HCT116 (cell line): Measurements from ENCODE around the gene LRRC75A. TPM values are rescaled to one million over a fixed set of nuclear protein-coding genes. Genes with fewer than 3 reads are reported as not detected.
A peak's percentile ranks its signal among the peaks of the same experiment; 100 is the strongest.

Source experiments
- ATAC-seq: fragments of 200-7000 bp; cut with Tn5 transposase; 2 replicates; pipeline ENCODE4 v1.9.1; 2020; ENCODE audit warnings: mild to moderate bottlenecking, moderate library complexity
- BruUV-seq: library from RNA; stranded (reverse); fragments of 400-500 nt; replicated peaks from 2 replicates; lab custom pipeline; 2021; lab: Mats Ljungman, UMichigan
- CTCF ChIA-PET: fragments of 300-600 bp; sonication (Branson Sonifier 250); formaldehyde crosslinking; loops from one replicate; lab custom pipeline; 2021; ENCODE audit warnings: antibody characterized with exemption; lab: Charles Lee
- POLR2A ChIA-PET: fragments of 300-600, 350-600 bp; sonication (Branson Sonifier 250); formaldehyde crosslinking; loops from one replicate; lab custom pipeline; 2021; ENCODE audit warnings: antibody characterized with exemption; lab: Charles Lee
- RAD21 ChIA-PET, 2 experiments: fragments of 300-600 bp; sonication (Branson Sonifier 250); formaldehyde crosslinking; loops; one replicate each; lab custom pipeline; 2023; ENCODE audit warnings: low total read pairs in 2 of 2; ENCODE audit not compliant: uncharacterized antibody in 2 of 2, unreplicated experiment in 2 of 2, low non-redundant PET in 1 of 2; lab: Charles Lee
- DNase-seq: peaks from one replicate; pipeline ENCODE4 v3.0.0-alpha.2; 2010; ENCODE audit warnings: low read depth, low spot score
- H2AFZ ChIP-seq: fragments of 200-600 bp; shearing (Covaris generic), sonication (generic); 2 replicates; pipeline ENCODE4 v1.6.1; 2017; ENCODE audit warnings: low read depth, mixed run types, mixed read lengths, antibody characterized with exemption, low read length; ENCODE audit not compliant: poor library complexity, severe bottlenecking
- H3K27ac ChIP-seq: 2 replicates; pipeline ENCODE4 v1.5.1; 2012; ENCODE audit warnings: low read depth, low read length
- H3K27me3 ChIP-seq: fragments of 200-600 bp; sonication (generic); 2 replicates; pipeline ENCODE4 v1.6.1; 2016; ENCODE audit warnings: mixed run types, low read length, mixed read lengths; ENCODE audit not compliant: insufficient read depth
- H3K36me3 ChIP-seq, 2 experiments: fragments of 200-500 bp in 1 of 2; fragments of 200-600 bp in 1 of 2; sonication (Bioruptor generic) in 1 of 2; sonication (generic) in 1 of 2; 2 replicates each; pipeline versions ENCODE4 v1.5.1 to v1.6.1; 2014 to 2016; ENCODE audit warnings: low read length in 2 of 2, inconsistent platforms in 1 of 2, mixed read lengths in 1 of 2, mixed run types in 1 of 2; ENCODE audit not compliant: insufficient read depth in 2 of 2, control insufficient read depth in 1 of 2
- H3K4me1 ChIP-seq, 2 experiments: fragments of 200-600 bp in 1 of 2; sonication (generic) in 1 of 2; 2 replicates each; pipeline versions ENCODE4 v1.5.1 to v1.6.1; 2012 to 2017; ENCODE audit warnings: low read length in 2 of 2, inconsistent platforms in 1 of 2, mild to moderate bottlenecking in 1 of 2, mixed read lengths in 1 of 2, mixed run types in 1 of 2, moderate library complexity in 1 of 2; ENCODE audit not compliant: insufficient read depth in 2 of 2, control insufficient read depth in 1 of 2
- H3K4me2 ChIP-seq: fragments of 200-600 bp; sonication (generic); 2 replicates; pipeline ENCODE4 v1.6.1; 2017; ENCODE audit warnings: mixed run types, low read length, mixed read lengths
- H3K4me3 ChIP-seq, 2 experiments: fragments of 200-600 bp in 1 of 2; sonication (generic) in 1 of 2; replicated peaks in 1 of 2; 2 replicates each; pipeline ENCODE4 v1.5.1; 2011 to 2016; ENCODE audit warnings: low read length in 2 of 2, control low read depth in 1 of 2, low read depth in 1 of 2, mild to moderate bottlenecking in 1 of 2, mixed read lengths in 1 of 2, mixed run types in 1 of 2
- H3K79me2 ChIP-seq: fragments of 200-600 bp; sonication (generic); 2 replicates; pipeline ENCODE4 v1.6.1; 2017; ENCODE audit warnings: mild to moderate bottlenecking, mixed run types, low read length, moderate library complexity, mixed read lengths; ENCODE audit not compliant: insufficient read depth
- H3K9ac ChIP-seq: fragments of 200-600 bp; sonication (generic); 2 replicates; pipeline ENCODE4 v1.6.1; 2016; ENCODE audit warnings: low read length, mixed read lengths
- H3K9me2 ChIP-seq: fragments of 200-600 bp; sonication (generic), shearing (Covaris generic); 2 replicates; pipeline ENCODE4 v1.6.1; 2017; ENCODE audit warnings: mixed run types, mild to moderate bottlenecking, moderate library complexity; ENCODE audit not compliant: insufficient read depth
- H3K9me3 ChIP-seq, 2 experiments: fragments of 200-500 bp in 1 of 2; fragments of 200-600 bp in 1 of 2; sonication (Bioruptor generic) in 1 of 2; sonication (generic) in 1 of 2; 2 replicates each; pipeline ENCODE4 v1.6.1; 2014 to 2017; ENCODE audit warnings: low read length in 2 of 2, mixed read lengths in 2 of 2, inconsistent platforms in 1 of 2, low read depth in 1 of 2, mild to moderate bottlenecking in 1 of 2, mixed run types in 1 of 2, moderate library complexity in 1 of 2; ENCODE audit not compliant: control insufficient read depth in 1 of 2, insufficient read depth in 1 of 2
- H4K20me1 ChIP-seq: fragments of 200-600 bp; sonication (generic), shearing (Covaris generic); 2 replicates; pipeline ENCODE4 v1.6.1; 2017; ENCODE audit warnings: mixed run types, mild to moderate bottlenecking, moderate library complexity; ENCODE audit not compliant: insufficient read depth
- EZH2phosphoT487 ChIP-seq: fragments of 200-600 bp; IDR thresholded peaks from 2 replicates; pipeline ENCODE4 v1.6.1; 2018; ENCODE audit warnings: antibody characterized with exemption, borderline replicate concordance
- RAD21 ChIP-seq: IDR thresholded peaks from 2 replicates; pipeline ENCODE4 v1.6.1; 2012; ENCODE audit warnings: low read depth, mild to moderate bottlenecking
- SP1 ChIP-seq: IDR thresholded peaks from 2 replicates; pipeline ENCODE4 v1.6.1; 2012; ENCODE audit warnings: low read depth
- ZFX ChIP-seq: fragments of 450-650 bp; IDR thresholded peaks from 2 replicates; pipeline ENCODE4 v1.6.1; 2017
- intact Hi-C: fragments of 100-400 bp; cut with micrococcal nuclease; formaldehyde crosslinking; loops from 2 replicates; pipeline ENCODE4 v1.10.0; 2022
- total RNA-seq: library from RNA; stranded (reverse); gene quantifications from one replicate; pipeline ENCODE4 v1.2.1, GENCODE V29; 2021; ENCODE audit not compliant: unreplicated experiment
- TF ChIP-seq, protein P1 (sequence below): IDR thresholded peaks from 2 replicates; pipeline ENCODE4 v1.6.1; 2011; ENCODE audit warnings: mild to moderate bottlenecking, low read length, moderate library complexity; ENCODE audit not compliant: insufficient replicate concordance; ENCODE audit errors: extremely low read depth
- TF ChIP-seq, protein P2 (sequence below), 3 experiments: fragments of 200-600 bp in 1 of 3; sonication (generic) in 1 of 3; IDR thresholded peaks in 2 of 3; conservative IDR thresholded peaks in 1 of 3; 2 replicates each; pipeline ENCODE4 v1.5.1; 2012 to 2017; ENCODE audit warnings: low read depth in 2 of 3, low read length in 2 of 3, antibody characterized with exemption in 1 of 3, borderline replicate concordance in 1 of 3, control low read depth in 1 of 3, mild to moderate bottlenecking in 1 of 3, mixed read lengths in 1 of 3, mixed run types in 1 of 3, moderate library complexity in 1 of 3; ENCODE audit not compliant: insufficient read depth in 1 of 3

Gene LRRC75A
- total RNA-seq, 1 experiment from 2014 or later = 2.3 TPM

DNA sequence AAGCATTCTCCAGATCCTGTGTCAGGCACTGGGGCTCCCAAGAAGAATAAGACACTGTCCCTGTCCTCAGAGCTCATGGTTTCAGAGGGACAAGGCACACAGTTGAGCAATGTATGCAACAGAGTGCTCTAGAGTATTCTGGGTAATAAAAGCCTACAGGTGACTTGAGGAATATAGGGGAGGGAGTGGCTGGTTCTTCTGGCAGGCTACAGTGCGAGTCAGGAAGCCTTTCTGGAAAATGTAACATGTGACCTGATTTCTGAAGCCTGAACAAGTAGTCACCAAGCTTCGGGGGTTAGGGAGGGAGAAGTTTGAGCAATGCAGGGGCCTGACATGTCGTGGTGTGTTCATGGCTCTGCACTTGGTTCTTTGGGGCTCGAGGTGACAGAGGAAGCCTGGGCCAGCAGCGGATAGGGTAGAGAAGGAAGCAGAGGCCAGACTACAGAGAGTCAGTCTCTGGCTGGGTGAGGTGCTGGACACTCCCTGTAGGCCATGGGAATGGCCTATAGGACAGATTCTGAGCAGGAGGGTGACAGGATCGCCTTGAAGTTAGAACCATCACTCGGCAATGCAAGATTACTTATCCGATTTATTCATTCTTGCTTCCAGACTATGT, 16.0 kb upstream of the LRRC75A start:
- peaks cover 0 to 8% of the 10 kb centered on the region in 2 experiments; a peak in 1 of 4 replicates for H3K4me1 ChIP-seq
- BruUV-seq = no TSS peak
- intact Hi-C loops = no loop called here
- ATAC-seq = no peak
- no peaks in the 10 kb centered on the region for H4K20me1 ChIP-seq
- POLR2A ChIA-PET = no interaction called here
- no peak overlapping the region for H3K4me2 ChIP-seq
- 0 out of 2 replicates have a peak, but pooled peaks cover 3% of the 10 kb centered on the region for H3K9me2 ChIP-seq
- no peak for TF ChIP-seq ZFX
- no peak for TF ChIP-seq SP1
- TF ChIP-seq EZH2phosphoT487 = no peak
- no peak for TF ChIP-seq RAD21
- TF ChIP-seq, protein P1, sequence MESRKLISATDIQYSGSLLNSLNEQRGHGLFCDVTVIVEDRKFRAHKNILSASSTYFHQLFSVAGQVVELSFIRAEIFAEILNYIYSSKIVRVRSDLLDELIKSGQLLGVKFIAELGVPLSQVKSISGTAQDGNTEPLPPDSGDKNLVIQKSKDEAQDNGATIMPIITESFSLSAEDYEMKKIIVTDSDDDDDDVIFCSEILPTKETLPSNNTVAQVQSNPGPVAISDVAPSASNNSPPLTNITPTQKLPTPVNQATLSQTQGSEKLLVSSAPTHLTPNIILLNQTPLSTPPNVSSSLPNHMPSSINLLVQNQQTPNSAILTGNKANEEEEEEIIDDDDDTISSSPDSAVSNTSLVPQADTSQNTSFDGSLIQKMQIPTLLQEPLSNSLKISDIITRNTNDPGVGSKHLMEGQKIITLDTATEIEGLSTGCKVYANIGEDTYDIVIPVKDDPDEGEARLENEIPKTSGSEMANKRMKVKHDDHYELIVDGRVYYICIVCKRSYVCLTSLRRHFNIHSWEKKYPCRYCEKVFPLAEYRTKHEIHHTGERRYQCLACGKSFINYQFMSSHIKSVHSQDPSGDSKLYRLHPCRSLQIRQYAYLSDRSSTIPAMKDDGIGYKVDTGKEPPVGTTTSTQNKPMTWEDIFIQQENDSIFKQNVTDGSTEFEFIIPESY = no peak
- TF ChIP-seq, all 23 proteins: peak for 0
- no peaks in the 10 kb centered on the region for H3K79me2 ChIP-seq
- H3K27me3 ChIP-seq = no peaks in the 10 kb centered on the region
- no peak for DNase-seq
- ChIA-PET RAD21 (no interaction called here), CTCF (no interaction called here)
- H3K4me3 ChIP-seq = no peak overlapping the region
- H3K9me3 ChIP-seq = no peaks in the 10 kb centered on the region
- no peak overlapping the region for H2AFZ ChIP-seq
- H3K9ac ChIP-seq = no peak overlapping the region
- H3K36me3 ChIP-seq = no peaks in the 10 kb centered on the region
- H3K27ac ChIP-seq = no peak overlapping the region

DNA sequence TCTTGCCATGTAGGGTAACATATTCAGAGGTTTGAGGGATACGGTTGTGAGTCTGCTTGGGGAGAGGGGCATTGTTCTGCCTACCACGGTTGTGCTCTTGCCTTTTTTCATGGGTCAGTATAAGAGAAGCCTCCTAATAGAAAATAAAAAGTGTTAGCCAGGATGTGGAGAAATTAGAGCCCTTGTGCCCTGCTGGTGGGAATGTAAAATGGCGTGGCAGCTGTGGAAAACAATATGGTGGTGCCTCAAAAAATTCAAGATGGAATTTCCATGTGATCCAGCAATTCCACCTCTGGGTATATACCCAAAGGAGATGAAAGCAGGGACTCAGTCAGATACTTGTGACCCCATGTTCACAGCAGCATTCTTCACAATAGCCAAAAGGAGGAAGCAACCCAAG, 14.2 kb upstream of the LRRC75A start:
- Histone ChIP-seq H3K27me3 (no peaks in the 10 kb centered on the region), H3K4me1 (peaks cover 0 to 8% of the 10 kb centered on the region in 2 experiments; a peak in 1 of 4 replicates), H3K4me2 (no peak overlapping the region)
- intact Hi-C loops = no loop called here
- ChIA-PET POLR2A (no interaction called here), RAD21 (no interaction called here)
- TF ChIP-seq, protein P1 = no peak
- TF ChIP-seq, protein P2, sequence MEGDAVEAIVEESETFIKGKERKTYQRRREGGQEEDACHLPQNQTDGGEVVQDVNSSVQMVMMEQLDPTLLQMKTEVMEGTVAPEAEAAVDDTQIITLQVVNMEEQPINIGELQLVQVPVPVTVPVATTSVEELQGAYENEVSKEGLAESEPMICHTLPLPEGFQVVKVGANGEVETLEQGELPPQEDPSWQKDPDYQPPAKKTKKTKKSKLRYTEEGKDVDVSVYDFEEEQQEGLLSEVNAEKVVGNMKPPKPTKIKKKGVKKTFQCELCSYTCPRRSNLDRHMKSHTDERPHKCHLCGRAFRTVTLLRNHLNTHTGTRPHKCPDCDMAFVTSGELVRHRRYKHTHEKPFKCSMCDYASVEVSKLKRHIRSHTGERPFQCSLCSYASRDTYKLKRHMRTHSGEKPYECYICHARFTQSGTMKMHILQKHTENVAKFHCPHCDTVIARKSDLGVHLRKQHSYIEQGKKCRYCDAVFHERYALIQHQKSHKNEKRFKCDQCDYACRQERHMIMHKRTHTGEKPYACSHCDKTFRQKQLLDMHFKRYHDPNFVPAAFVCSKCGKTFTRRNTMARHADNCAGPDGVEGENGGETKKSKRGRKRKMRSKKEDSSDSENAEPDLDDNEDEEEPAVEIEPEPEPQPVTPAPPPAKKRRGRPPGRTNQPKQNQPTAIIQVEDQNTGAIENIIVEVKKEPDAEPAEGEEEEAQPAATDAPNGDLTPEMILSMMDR (IDR thresholded peaks at IDR 0.05 in 2 of 3, conservative IDR thresholded peaks at IDR 0.05 in 1 of 3; ENCODE audit: borderline replicate concordance in 1 of 3, insufficient read depth in 1 of 3, low read depth in 2 of 3, low read length in 2 of 3) = peak in 2 of 3 experiments; percentile 42 to 44; a peak in 4 of 6 replicates
- TF ChIP-seq, all 23 proteins: peak for 1
- no peak overlapping the region for H3K9ac ChIP-seq
- H2AFZ ChIP-seq = peak overlapping the region; percentile 86
- CTCF ChIA-PET = no interaction called here
- H4K20me1 ChIP-seq = no peaks in the 10 kb centered on the region
- no peaks in the 10 kb centered on the region for H3K36me3 ChIP-seq
- DNase-seq = no peak
- peak; percentile 22; the same call in 1 of the 2 replicates for ATAC-seq
- H3K27ac ChIP-seq = no peak overlapping the region
- no peaks in the 10 kb centered on the region for H3K79me2 ChIP-seq
- H3K4me3 ChIP-seq = no peak overlapping the region
- H3K9me2 ChIP-seq = 0 out of 2 replicates have a peak, but pooled peaks cover 3% of the 10 kb centered on the region
- BruUV-seq = no TSS peak
- no peaks in the 10 kb centered on the region for H3K9me3 ChIP-seq
